Loucy (cell line): ENCODE data around the gene S100A7A.

Experiments used
- EZH2phosphoT487 ChIP-seq: fragments of 200-600 bp; IDR thresholded peaks from 2 replicates; pipeline ENCODE4 v1.6.1; 2018; ENCODE audit warnings: antibody characterized with exemption, mild to moderate bottlenecking, moderate library complexity, borderline replicate concordance
- TF ChIP-seq, protein P1 (sequence below): fragments of 200-600 bp; sonication (generic); conservative IDR thresholded peaks from 2 replicates; pipeline ENCODE4 v1.5.1; 2014; ENCODE audit warnings: mild to moderate bottlenecking, antibody characterized with exemption, low read length

GRCh38 chr1:153397051-153397923 is 19.0 kb upstream of the S100A7A start:
- TF ChIP-seq, protein P1, sequence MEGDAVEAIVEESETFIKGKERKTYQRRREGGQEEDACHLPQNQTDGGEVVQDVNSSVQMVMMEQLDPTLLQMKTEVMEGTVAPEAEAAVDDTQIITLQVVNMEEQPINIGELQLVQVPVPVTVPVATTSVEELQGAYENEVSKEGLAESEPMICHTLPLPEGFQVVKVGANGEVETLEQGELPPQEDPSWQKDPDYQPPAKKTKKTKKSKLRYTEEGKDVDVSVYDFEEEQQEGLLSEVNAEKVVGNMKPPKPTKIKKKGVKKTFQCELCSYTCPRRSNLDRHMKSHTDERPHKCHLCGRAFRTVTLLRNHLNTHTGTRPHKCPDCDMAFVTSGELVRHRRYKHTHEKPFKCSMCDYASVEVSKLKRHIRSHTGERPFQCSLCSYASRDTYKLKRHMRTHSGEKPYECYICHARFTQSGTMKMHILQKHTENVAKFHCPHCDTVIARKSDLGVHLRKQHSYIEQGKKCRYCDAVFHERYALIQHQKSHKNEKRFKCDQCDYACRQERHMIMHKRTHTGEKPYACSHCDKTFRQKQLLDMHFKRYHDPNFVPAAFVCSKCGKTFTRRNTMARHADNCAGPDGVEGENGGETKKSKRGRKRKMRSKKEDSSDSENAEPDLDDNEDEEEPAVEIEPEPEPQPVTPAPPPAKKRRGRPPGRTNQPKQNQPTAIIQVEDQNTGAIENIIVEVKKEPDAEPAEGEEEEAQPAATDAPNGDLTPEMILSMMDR: no peak
- no peak for TF ChIP-seq EZH2phosphoT487
